ENCODE results near the gene ST8SIA1.

DNA sequence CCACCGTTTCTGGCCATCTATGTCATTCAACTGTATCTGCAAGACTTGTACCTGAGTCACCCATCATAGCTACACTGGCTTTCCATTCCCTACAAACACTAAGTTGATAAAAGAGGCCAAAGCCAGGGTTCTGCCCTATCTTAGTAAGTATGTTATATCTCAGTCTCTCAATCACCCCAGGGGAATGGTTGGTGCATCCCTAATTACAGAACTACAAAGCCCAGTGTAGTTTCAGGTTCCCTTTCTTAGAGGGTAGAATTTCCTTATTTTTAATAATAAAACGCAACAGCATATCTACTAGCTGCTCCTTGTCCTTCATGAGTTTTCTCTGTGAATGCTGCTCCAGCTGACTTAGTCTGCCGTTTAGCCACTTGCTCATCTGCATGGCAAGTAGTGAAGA, 57.6 kb downstream of the ST8SIA1 start:
- TF ChIP-seq, protein P1, sequence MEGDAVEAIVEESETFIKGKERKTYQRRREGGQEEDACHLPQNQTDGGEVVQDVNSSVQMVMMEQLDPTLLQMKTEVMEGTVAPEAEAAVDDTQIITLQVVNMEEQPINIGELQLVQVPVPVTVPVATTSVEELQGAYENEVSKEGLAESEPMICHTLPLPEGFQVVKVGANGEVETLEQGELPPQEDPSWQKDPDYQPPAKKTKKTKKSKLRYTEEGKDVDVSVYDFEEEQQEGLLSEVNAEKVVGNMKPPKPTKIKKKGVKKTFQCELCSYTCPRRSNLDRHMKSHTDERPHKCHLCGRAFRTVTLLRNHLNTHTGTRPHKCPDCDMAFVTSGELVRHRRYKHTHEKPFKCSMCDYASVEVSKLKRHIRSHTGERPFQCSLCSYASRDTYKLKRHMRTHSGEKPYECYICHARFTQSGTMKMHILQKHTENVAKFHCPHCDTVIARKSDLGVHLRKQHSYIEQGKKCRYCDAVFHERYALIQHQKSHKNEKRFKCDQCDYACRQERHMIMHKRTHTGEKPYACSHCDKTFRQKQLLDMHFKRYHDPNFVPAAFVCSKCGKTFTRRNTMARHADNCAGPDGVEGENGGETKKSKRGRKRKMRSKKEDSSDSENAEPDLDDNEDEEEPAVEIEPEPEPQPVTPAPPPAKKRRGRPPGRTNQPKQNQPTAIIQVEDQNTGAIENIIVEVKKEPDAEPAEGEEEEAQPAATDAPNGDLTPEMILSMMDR (IDR thresholded peaks at IDR 0.05; ENCODE audit: low read depth, low read length, poor library complexity, severe bottlenecking) = no peak
- TF ChIP-seq EZH2phosphoT487 (IDR thresholded peaks at IDR 0.05; ENCODE audit: borderline replicate concordance, low read length) = no peak
